Kidney (tissue), 14 donors: Measurements from ENCODE around the gene HOTAIR. TPM values are rescaled to one million over a fixed set of nuclear protein-coding genes. Genes with fewer than 3 reads are reported as not detected.

Experiments used
- DNase-seq, 5 donors: peaks; one replicate each; pipeline ENCODE4 v3.0.0-alpha.2; 2013 to 2020
- FAIRE-seq: peaks from 2 replicates; lab custom pipeline; 2012; peaks lifted over from hg19 to GRCh38; lab: Jason Lieb, UNC
- H3K27ac ChIP-seq, 2 donors: one replicate each; pipeline ENCODE4 v1.7.0; 2013; ENCODE audit warnings: low read depth in 2 of 2, low read length in 2 of 2, inconsistent platforms in 1 of 2
- H3K27me3 ChIP-seq: one replicate; pipeline ENCODE4 v1.7.1; 2013; ENCODE audit warnings: low read length, inconsistent platforms; ENCODE audit not compliant: control insufficient read depth, insufficient read depth
- H3K36me3 ChIP-seq, 3 donors: one replicate each; pipeline versions ENCODE4 v1.7.0 to v1.7.1; 2013; ENCODE audit warnings: low read length in 3 of 3, control low read depth in 1 of 3, inconsistent platforms in 1 of 3; ENCODE audit not compliant: insufficient read depth in 3 of 3, control insufficient read depth in 2 of 3
- H3K4me1 ChIP-seq, 3 donors: one replicate each; pipeline versions ENCODE4 v1.7.0 to v1.7.1; 2013; ENCODE audit warnings: low read length in 3 of 3, inconsistent platforms in 1 of 3, low read depth in 1 of 3; ENCODE audit not compliant: control insufficient read depth in 2 of 3, insufficient read depth in 2 of 3
- H3K4me3 ChIP-seq, 3 donors: one replicate each; pipeline versions ENCODE4 v1.7.0 to v1.8.1; 2013; ENCODE audit warnings: low read length in 3 of 3, control low read depth in 1 of 3, inconsistent platforms in 1 of 3
- H3K9ac ChIP-seq, 3 donors: one replicate each; pipeline versions ENCODE4 v1.7.0 to v1.7.1; 2013; ENCODE audit warnings: low read length in 3 of 3, control low read depth in 1 of 3, inconsistent platforms in 1 of 3
- H3K9me3 ChIP-seq, 3 donors: one replicate each; pipeline versions ENCODE4 v1.7.0 to v1.7.1; 2013; ENCODE audit warnings: low read length in 3 of 3, control low read depth in 1 of 3, inconsistent platforms in 1 of 3; ENCODE audit not compliant: control insufficient read depth in 2 of 3, insufficient read depth in 1 of 3
- intact Hi-C: fragments of 100-400 bp; cut with DNase I; formaldehyde crosslinking; loops from one replicate; pipeline ENCODE4 v1.11.1; 2022
- polyA plus RNA-seq: library from polyadenylated mRNA; stranded (reverse); fragments of 350-450 nt; fragmentation: Illumina TruSeq; extraction: RNeasy Lipid Tissue Mini Kit (QIAGEN cat#74804); gene quantifications from one replicate; pipeline ENCODE4 v1.2.3, GENCODE V29; 2014; ENCODE audit warnings: low read depth, low replicate concordance; ENCODE audit not compliant: insufficient read depth
- total RNA-seq: library from RNA; stranded (reverse); fragmentation: NEBNext Ultra II Directional; extraction: Animal tissue kit (Norgen Biotek cat#: 25700); gene quantifications from one replicate; pipeline ENCODE4 v1.2.1, GENCODE V29; 2021
- TF ChIP-seq, protein P1 (sequence below): IDR thresholded peaks from 3 replicates; pipeline ENCODE4 v1.5.1; 2012; ENCODE audit warnings: mild to moderate bottlenecking, moderate library complexity, borderline replicate concordance; ENCODE audit not compliant: insufficient read depth; ENCODE audit errors: extremely low read depth
- donor health status: control.
- donor health status: control.
- donor health status: control.
- donor health status: control.
- donor health status: control.
- donor health status: DM: yes; HTN: yes; CAD: no.
- donor health status: Normal renal cell carcinoma (clear cell type).

HOTAIR gene
- total and polyA plus RNA-seq, 2 donors from 2014 or later, result 0.52 to 0.76 TPM

GRCh38 chr12:54003625-54004024 lies 28.9 kb upstream of the HOTAIR start:
- no peaks in the 10 kb centered on the region for H3K36me3 ChIP-seq
- DNase-seq (peak in 1 of 5 donors; percentile 66), FAIRE-seq (no peak)
- no peak overlapping the region for H3K4me3 ChIP-seq
- intact Hi-C loops, result loop anchor here (5.0 kb wide), 1 partner anchor 199 kb away; no protein-coding TSS in a partner anchor
- peak overlapping the region in 1 of 3 donors; percentile 5 for H3K9ac ChIP-seq
- no peaks in the 10 kb centered on the region for H3K9me3 ChIP-seq
- H3K4me1 ChIP-seq, result peaks cover 6 to 25% (median 11%) of the 10 kb centered on the region in 3 donors
- peaks cover 4% of the 10 kb centered on the region for H3K27me3 ChIP-seq
- TF ChIP-seq, protein P1, sequence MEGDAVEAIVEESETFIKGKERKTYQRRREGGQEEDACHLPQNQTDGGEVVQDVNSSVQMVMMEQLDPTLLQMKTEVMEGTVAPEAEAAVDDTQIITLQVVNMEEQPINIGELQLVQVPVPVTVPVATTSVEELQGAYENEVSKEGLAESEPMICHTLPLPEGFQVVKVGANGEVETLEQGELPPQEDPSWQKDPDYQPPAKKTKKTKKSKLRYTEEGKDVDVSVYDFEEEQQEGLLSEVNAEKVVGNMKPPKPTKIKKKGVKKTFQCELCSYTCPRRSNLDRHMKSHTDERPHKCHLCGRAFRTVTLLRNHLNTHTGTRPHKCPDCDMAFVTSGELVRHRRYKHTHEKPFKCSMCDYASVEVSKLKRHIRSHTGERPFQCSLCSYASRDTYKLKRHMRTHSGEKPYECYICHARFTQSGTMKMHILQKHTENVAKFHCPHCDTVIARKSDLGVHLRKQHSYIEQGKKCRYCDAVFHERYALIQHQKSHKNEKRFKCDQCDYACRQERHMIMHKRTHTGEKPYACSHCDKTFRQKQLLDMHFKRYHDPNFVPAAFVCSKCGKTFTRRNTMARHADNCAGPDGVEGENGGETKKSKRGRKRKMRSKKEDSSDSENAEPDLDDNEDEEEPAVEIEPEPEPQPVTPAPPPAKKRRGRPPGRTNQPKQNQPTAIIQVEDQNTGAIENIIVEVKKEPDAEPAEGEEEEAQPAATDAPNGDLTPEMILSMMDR, result no peak
- H3K27ac ChIP-seq, result peak overlapping the region in 1 of 2 donors; percentile 61

- FAIRE-seq, result no peak
- DNase-seq, result peak in 1 of 5 donors; percentile 77
- TF ChIP-seq, protein P1, result no peak
- H3K27ac ChIP-seq, result peak overlapping the region; percentile 7 to 32
- peaks cover 4% of the 10 kb centered on the region for H3K27me3 ChIP-seq
- no peaks in the 10 kb centered on the region for H3K36me3 ChIP-seq
- H3K4me1 ChIP-seq, result peaks cover 6 to 25% (median 14%) of the 10 kb centered on the region in 3 donors
- H3K4me3 ChIP-seq, result peak overlapping the region in 1 of 3 donors; percentile 20
- no peaks in the 10 kb centered on the region for H3K9me3 ChIP-seq
- H3K9ac ChIP-seq, result peak overlapping the region in 1 of 3 donors; percentile 30
- intact Hi-C loops, result loop anchor here (5.0 kb wide), 1 partner anchor 199 kb away; no protein-coding TSS in a partner anchor
Measured at GRCh38 chr12:54002915-54003389, 28.2 kb upstream of the HOTAIR start.

GRCh38 chr12:54002278-54002914 lies 27.6 kb upstream of the HOTAIR start:
- Histone ChIP-seq H3K4me1 (peaks cover 4 to 23% (median 14%) of the 10 kb centered on the region in 3 donors), H3K36me3 (no peaks in the 10 kb centered on the region), H3K27ac (peak overlapping the region; percentile 7 to 97), H3K27me3 (peaks cover 3% of the 10 kb centered on the region), H3K9me3 (no peaks in the 10 kb centered on the region), H3K9ac (peak overlapping the region in 2 of 3 donors; percentile 15 to 30), H3K4me3 (peak overlapping the region in 2 of 3 donors; percentile 48 to 88)
- intact Hi-C loops, result loop anchor here (5.0 kb wide), 1 partner anchor 200 kb away; no protein-coding TSS in a partner anchor
- FAIRE-seq (no peak), DNase-seq (peak in 1 of 5 donors; percentile 72)
- TF ChIP-seq, protein P1, result no peak
